ENCODE data around the gene CNKSR3. TPM values are rescaled to one million over a fixed set of nuclear protein-coding genes. Genes with fewer than 3 reads are reported as not detected.

Gene CNKSR3
- total RNA-seq, 1 donor = 11.7 TPM

DNA sequence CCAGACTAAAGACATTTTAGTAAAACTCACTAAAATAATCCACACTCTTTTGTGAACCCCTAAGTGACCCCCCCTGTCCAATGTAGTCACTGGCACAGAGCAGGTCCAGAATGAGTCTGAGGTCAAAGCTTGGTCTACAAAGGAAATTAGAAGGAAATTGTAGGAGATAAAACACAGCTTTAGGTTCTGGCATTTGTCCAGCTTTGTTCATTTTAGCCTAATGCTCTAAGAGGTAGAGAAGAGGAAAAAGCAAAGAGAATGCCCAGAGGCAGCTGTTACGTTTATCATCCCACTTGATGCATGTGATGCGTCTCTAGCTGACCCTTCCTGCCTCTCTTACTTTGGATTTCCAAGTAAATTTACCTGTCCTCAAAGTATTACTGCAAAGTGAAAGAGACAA, 62.5 kb downstream of the CNKSR3 start:
- H3K4me3 ChIP-seq (ENCODE audit: low read depth, low read length) = no peak overlapping the region
- peak; percentile 72 for DNase-seq (ENCODE audit: low read depth)
- TF ChIP-seq, protein P1, sequence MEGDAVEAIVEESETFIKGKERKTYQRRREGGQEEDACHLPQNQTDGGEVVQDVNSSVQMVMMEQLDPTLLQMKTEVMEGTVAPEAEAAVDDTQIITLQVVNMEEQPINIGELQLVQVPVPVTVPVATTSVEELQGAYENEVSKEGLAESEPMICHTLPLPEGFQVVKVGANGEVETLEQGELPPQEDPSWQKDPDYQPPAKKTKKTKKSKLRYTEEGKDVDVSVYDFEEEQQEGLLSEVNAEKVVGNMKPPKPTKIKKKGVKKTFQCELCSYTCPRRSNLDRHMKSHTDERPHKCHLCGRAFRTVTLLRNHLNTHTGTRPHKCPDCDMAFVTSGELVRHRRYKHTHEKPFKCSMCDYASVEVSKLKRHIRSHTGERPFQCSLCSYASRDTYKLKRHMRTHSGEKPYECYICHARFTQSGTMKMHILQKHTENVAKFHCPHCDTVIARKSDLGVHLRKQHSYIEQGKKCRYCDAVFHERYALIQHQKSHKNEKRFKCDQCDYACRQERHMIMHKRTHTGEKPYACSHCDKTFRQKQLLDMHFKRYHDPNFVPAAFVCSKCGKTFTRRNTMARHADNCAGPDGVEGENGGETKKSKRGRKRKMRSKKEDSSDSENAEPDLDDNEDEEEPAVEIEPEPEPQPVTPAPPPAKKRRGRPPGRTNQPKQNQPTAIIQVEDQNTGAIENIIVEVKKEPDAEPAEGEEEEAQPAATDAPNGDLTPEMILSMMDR (IDR thresholded peaks at IDR 0.05; ENCODE audit: insufficient read depth, low read length) = no peak

DNA sequence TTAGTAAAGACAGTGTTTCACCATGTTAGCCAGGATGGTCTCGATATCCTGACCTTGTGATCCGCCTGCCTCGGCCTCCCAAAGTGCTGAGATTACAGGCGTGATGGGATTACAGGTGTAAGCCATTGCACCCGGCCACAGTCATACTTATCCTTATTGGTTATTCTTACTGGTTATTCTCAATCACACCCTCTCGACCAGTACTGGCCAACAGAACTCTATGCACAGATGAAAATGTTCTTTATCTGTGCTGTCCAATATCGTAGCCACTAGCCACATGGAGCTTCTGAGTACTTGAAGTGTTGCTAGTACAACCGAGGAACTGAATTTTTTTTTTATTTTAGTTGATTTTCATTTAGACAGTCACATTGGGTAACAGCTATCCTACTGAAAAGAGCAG, 63.5 kb downstream of the CNKSR3 start:
- TF ChIP-seq, protein P1 (IDR thresholded peaks at IDR 0.05; ENCODE audit: insufficient read depth, low read length) = no peak
- no peak for DNase-seq (ENCODE audit: low read depth)
- no peak overlapping the region for H3K4me3 ChIP-seq (ENCODE audit: low read depth, low read length)

DNA sequence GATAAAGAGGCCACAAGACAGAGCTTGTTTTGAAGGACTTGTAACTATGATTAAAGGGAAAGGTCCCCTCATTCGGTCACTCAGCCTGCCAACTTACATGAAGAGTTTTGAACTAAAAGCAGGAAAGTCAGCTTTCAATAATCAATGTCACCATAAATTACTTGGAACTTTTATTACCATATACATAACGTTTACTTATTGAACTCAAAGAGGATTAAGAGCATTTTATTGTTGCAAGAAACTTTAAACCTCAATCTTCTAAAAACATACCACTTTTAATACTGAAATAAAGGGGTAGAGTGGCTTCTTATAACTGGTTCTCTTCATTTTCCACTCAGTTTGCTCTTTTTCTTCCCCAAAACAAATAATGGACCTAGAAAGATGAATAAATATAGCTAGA, 65.1 kb downstream of the CNKSR3 start:
- TF ChIP-seq, protein P1 (IDR thresholded peaks at IDR 0.05; ENCODE audit: insufficient read depth, low read length) = no peak
- no peak for DNase-seq (ENCODE audit: low read depth)

DNA sequence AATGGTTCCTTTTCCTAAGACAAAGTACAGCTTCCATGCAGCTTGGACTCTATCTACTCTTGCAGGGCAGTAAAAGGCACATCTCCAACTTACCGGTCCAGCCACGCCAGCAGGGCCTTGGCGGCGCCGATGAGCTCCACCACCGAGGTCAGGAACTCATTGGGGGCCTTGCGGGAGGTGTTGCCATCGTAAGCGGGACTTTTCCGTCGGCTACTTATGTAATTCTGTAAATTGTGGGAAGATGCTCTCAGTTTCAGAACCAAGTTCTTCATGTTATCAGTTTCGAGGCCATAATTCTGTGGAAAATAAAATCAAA, 68.5 kb downstream of the CNKSR3 start:
- no peak for DNase-seq (ENCODE audit: low read depth)
- TF ChIP-seq, protein P1 (IDR thresholded peaks at IDR 0.05; ENCODE audit: insufficient read depth, low read length) = no peak
- H3K4me3 ChIP-seq (ENCODE audit: low read depth, low read length) = no peak overlapping the region

More for the DNA sequence above, 65.1 kb downstream of the CNKSR3 start:
- no peak overlapping the region for H3K4me3 ChIP-seq (ENCODE audit: low read depth, low read length)

DNA sequence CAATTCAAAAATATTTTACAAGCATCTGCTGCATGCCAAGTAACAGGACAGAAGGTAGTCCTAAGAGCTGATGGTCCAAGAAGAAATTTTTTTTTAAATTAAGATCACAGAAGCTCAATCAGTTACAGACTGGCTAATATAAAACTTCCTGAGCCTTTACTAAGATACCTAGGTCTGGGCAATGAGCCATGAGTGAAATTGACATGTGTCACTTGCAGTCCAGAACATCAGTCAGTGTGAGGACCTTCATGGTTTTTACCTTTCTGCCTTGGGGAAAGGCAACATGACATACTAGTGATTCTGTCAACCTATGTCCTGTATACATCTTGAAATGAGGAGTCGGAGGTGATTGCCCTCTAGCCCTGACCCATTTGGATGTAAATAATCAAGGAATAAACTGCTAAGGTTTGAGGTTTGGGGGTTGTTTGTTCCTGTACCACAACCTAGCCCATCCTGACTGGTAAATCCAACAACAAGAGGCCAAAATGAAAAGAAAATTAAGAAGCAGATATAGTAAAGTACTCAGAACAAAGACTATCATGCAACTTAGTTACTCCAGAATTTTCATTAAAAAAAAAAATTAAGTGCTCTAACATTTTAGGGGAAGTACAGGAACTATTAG, 70.0 kb downstream of the CNKSR3 start:
- H3K4me3 ChIP-seq (ENCODE audit: low read depth, low read length) = no peak overlapping the region
- DNase-seq (ENCODE audit: low read depth) = no peak
- TF ChIP-seq, protein P1 (IDR thresholded peaks at IDR 0.05; ENCODE audit: insufficient read depth, low read length) = no peak

DNA sequence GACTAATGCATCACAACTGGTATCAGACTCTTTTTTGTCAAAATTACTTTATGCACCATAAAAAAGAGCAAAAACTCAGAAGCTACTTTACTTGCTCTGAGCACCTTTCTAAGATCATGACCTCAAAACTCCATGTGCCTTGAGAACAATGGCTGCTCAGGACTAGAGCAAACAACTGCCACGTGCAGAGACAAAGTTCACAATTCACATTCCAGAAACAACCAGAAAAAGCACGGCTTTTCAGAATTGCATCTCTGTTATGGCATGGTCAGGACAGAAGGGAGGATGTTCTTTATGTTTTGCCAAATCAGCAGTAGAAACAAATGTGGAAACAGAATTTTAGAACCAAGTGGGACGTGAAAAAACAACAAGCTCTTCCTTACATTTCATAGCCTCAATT, 70.5 kb downstream of the CNKSR3 start:
- no peak for DNase-seq (ENCODE audit: low read depth)
- TF ChIP-seq, protein P1 (IDR thresholded peaks at IDR 0.05; ENCODE audit: insufficient read depth, low read length) = no peak
- no peak overlapping the region for H3K4me3 ChIP-seq (ENCODE audit: low read depth, low read length)

DNA sequence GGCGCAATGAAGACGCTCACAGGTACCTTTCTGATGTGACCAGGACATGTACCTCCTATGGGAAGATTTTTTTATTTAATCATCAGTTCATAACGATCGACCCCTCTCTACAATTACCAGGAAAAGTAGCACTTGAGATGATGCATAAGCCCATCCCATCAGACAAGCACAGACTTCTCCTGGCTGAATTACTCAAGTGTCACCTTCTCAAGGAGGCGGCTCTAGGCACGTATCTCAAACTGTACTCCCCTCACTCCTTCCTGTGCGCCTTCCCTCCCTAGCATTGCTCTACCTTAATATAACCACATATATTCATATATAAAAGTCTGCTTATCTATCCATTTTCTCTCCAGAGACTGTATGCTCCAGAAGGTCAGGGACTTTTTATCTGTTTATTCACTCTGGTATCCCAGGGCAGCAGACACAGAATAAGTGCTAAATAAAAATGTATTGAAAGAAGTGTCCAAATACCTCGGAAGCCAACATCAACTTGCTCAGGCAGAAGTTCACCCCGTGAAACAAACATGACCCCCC, 71.5 kb downstream of the CNKSR3 start:
- H3K4me3 ChIP-seq (ENCODE audit: low read depth, low read length) = no peak overlapping the region
- TF ChIP-seq, protein P1 (IDR thresholded peaks at IDR 0.05; ENCODE audit: insufficient read depth, low read length) = no peak
- DNase-seq (ENCODE audit: low read depth) = no peak
